HG02970 (cell line): ENCODE results near the gene PLCXD3.

Source experiments
- ATAC-seq: cut with Tn5 transposase; IDR thresholded peaks from one replicate; pipeline ENCODE4 v1.9.1; 2021; ENCODE audit warnings: mild to moderate bottlenecking, moderate library complexity, moderate number of reproducible peaks; ENCODE audit not compliant: unreplicated experiment, low FRiP score

The PLCXD3 gene, protein sequence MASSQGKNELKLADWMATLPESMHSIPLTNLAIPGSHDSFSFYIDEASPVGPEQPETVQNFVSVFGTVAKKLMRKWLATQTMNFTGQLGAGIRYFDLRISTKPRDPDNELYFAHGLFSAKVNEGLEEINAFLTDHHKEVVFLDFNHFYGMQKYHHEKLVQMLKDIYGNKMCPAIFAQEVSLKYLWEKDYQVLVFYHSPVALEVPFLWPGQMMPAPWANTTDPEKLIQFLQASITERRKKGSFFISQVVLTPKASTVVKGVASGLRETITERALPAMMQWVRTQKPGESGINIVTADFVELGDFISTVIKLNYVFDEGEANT

DNA sequence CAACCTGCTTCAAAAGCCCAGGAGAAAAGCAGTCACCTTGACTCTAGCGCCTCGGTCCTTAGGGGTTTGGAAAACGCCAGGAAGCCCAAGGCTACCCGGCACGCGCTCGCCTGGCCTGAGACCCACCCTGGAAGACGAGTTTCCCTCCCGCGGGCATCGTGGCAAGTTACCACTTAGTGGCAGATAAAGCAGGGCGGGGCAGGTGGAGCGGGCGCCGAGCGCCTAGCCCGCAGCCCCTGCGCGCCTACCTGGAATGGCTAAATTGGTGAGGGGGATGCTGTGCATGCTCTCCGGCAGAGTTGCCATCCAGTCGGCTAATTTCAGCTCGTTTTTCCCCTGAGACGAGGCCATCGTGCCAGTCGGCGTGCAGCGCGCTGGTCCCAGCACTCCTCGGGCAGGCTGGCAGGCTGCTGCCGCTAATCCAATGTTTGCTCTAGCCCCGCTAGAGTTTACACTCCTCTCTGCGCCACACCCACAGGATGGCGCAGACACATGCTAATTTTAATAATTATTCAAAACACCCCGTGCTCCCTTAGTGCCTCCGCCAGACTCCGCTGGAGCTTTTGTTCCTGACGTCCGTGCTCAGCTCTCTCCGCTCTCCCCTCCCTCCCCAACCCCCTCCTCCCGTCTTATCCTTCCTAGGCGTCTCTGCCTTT, at the start of gene PLCXD3:
TSS of gene PLCXD3 (minus strand) at position 426 of the 656 bp plus-strand sequence. CDS start at position 351, 75 bp downstream.
- ATAC-seq: no peak

DNA sequence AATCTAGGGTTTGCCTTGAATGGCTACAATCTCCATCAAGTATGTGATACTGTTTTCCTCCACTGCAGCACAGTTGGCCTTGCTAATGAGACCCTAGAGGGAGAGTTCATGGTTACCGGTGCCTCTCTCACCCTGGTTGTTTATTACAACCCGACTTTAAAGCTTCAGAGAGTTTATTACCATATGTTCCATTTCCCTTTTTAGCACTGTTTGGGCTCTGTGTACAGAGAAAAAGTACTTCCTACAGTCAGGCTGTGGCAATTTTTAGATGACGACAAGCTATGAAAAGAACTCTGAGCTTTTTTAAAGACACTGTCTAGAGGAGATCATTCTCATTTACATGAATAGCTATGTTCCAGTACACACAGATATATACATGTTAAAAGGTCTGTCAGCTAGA, 48.8 kb upstream of the PLCXD3 start:
- ATAC-seq: no peak

DNA sequence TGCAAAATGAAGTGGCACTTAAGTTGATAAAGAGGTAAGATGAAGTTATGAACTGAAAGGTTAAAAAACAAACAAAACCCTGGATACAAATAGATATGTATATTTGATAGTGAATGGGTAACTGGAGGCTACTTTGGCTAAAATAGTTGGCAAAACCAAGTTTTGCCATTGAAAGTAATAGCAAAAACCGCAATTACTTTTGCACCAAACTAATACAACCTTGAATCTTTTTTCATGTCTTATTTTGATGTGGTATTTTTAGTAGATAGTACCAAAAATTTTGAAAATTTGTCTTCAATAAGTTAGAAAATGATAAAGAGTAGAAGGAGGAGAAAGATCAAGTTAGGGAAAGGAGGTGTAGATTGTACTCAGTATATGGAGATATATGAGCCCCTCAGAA, 47.9 kb upstream of the PLCXD3 start:
- ATAC-seq: no peak

DNA sequence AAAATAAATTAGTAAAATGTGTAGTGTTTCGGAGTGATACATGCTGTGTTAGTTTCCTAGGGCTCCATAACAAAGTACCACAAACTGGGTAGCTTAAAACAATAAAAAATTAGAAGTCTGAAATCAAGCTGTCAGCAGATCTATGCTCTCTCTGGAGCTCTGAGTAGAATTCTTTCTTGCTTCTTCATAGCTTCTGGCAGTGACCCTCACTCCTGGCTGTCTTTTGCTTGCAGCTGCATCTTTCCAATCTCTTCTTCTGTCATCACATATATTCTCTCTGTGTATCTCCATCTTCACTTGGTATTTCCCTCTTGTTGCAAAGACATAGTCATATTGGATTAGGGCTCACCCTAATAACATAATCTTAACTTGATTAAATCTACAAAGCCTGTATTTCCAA, 37.6 kb upstream of the PLCXD3 start:
- ATAC-seq: no peak

DNA sequence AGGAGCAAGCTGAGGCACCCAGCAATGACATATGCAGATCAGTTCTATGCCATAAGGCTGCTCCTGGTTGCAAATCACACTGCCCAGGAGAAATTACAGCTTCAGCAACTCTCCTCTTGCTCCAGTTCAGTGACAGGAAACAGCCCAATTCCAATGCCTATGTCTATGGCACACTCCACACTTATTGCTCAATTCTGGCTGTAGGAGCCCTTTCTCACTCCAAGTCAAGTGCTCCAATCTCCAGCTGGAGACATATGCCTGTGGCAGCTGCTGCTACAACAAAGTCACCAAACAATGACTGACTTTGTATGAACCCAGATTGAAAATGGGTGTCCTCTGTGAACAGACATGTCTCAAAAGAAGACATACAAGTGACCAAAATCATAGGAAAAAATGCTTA, 31.8 kb upstream of the PLCXD3 start:
- no peak for ATAC-seq

DNA sequence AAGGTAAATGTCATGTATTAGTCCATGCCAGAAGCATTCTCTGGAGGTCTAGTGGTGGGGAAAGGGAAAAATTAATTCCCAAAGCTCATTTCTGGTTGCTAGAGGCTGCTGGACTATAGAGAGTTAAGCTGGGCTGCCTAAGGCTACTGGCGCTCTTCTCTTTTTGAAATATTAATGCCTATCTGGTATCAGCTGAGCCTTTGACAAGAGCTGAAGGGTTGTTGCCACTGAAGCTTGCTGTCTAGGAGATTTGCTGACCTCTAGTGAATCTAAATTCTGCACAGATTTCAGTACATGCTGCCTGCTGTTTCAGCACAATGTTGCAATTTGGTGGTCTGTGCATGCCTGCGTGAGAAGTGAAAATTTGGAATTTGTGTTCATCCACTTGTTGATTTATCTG, 29.1 kb upstream of the PLCXD3 start:
- no peak for ATAC-seq

DNA sequence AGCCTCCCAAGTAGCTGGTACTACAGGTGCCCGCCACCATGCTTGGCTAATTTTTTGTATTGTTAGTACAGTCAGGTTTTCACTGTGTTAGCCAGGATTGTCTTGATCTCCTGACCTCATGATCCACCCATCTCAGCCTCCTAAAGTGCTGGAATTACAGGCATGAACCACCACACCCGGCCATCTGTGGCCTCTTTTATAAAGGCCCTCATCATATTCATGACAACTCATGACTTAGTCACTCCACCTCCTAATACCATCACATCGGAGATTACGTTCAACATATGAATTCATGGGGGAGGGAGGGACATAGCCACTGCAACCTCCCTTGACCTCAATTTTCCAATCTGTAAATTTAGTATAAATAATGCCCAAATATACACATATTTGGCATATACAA, 27.2 kb upstream of the PLCXD3 start:
- no peak for ATAC-seq

DNA sequence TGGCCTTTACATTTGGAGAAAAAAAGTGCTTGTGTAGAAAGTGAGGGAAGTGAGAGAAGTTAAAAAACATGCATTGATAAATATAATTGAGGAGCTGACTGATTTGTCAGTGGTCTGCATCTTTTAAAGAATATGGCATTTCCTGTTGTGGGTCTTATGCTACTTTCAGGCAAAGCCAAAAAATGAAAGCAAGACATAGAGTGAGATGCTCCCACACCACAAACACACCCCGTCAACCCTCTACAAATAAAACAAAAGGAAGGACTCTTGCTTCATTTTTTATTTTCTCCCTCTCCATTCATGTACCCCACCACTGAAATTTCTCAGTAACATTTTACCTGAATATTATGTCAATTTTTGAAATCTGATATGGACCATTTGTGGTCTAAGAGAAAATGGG, 22.1 kb upstream of the PLCXD3 start:
- no peak for ATAC-seq

DNA sequence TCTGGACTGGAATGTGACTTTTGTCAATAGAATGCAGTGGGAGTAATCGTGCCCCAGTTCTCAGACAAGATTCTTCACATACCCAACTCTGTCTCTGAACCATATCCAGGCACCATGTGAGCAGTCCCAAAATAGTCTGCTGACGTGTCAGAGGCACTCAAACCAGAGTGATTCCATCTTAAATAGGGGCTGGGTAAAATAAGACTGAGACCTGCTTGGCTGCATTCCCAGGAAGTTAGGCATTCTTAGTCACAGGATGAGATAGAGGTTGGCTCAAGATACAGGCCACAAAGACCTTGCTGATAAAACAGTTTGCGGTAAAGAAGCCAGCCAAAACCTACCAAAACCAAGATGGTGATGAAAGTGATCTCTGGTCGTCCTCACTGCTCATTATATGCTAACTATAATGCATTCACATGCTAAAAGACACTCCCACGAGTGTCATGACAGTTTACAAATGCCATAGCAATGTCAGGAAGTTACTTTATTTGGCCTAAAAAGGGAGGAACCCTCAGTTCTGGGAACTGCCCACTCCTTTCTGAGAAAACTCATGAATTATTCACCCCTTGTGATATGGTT, 16.9 kb upstream of the PLCXD3 start:
- ATAC-seq: no peak

DNA sequence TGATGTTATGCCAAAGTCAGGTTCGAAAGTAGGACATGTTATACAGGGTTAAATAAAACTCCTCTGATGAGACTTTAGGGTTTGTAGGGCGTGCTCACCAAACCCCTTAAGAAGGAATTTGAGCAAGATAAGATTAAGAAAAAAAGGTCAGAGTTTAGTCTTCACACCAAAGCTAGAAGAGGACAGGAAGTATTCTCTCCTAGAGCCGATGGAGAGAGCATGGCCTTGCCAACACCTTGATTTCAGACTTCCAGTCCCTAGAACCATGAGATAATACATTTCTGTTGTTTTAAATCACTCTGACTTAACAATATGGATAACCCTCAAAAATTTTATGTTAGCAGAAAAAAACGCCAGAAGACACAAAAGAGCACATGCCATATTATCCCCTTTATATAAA, 16.3 kb upstream of the PLCXD3 start:
- ATAC-seq: no peak

DNA sequence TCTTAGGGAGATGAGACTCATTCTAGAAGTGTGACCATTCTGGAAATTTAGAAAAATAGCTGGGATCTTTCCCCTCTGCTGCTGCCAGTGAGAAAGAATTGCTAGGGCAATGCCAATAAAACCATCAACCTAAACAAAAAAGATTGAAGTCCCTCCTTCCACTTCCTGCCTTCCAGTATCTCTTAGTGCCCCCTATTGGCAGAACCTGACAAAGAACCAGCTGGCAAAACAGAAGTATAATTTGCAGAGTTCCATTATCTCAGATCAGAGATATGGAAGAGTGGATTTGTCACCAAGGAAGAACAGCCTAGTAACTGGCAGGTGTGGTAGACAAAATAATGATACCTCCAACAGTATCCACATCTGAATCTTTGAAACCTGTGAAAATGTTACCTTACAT, 13.8 kb upstream of the PLCXD3 start:
- ATAC-seq: no peak

DNA sequence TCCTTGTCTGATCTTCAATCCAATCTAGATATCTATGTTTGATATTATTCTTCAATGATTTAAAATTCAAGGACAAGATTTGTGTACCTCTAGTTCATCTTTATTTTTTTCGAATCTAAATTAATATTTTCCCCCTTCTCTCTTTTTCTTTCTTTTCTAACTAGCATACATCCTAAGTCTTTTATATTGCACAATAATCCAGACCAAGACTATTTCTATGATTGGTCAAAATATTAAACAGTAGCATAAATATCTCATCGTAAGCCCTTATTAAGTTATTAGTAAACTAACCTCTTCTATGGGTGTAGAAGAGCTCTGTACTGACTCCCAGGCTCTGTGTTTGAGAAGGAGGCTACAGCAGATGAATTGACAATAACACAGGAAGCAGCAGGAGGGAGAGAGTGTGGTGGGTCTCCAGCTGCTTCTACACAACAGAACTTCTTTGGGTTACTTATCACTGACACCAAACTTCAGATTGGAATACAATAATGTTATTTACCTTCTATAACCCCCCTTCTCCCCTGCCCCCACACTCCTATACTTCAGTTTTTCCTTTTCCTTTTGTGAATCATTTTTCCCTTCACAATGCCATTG, 11.9 kb upstream of the PLCXD3 start:
- ATAC-seq: no peak

DNA sequence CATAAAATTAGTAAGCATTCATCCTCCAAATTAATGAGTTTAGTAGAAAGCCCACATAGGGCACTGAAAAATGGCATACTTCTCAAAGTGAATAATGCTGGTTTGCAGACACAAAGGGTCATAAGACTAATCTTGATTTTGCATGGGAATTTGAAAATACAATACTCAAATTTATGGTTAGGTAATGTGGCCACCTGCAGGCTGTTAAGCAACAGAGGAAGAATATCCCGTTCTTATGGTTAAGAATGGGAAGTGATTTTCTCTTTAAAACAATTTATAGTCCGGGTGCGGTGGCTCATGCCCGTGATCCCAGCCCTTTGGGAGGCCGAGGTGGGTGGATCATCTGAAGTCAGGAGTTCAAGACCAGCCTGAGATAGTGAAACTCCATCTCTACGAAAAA, 9.4 kb upstream of the PLCXD3 start:
- ATAC-seq: no peak

DNA sequence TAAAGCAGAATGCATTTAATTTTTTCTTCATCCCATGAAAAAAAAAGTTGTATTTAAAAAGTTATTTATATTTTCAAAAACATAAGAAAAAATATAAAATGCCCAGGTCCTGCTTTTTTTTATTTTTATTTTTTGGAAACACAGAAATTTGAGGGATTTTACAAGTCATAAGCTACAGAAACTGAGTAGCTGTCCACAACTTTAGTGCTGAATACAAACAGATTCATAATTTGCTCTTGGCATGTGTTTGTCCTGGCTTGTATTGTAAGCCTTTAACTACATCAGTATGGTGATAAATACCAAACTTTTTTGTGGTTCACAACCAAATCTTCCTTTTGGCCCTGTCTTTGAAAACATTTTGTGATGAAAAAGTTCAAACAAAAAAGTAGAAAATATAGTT, 7.5 kb upstream of the PLCXD3 start:
- no peak for ATAC-seq

DNA sequence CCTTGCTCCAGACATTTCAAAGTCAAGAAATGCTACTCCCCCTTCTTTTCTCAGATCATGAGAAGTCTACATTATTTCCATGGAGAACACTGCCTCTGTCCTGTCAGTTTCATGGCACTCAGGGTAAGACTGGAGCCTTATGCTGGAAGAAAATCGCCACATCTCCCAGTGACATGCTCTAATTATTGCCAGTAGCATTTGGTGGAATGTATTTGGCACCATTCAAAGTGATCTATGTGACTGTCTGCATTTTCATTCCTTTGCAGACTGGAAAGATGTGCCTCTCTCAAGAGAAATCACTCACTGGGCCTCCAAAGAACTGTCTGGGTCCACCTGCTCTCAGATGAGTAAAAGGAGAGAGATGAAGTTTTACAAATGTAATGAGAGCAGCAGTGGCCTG, 840 bp upstream of the PLCXD3 start:
- ATAC-seq: no peak

DNA sequence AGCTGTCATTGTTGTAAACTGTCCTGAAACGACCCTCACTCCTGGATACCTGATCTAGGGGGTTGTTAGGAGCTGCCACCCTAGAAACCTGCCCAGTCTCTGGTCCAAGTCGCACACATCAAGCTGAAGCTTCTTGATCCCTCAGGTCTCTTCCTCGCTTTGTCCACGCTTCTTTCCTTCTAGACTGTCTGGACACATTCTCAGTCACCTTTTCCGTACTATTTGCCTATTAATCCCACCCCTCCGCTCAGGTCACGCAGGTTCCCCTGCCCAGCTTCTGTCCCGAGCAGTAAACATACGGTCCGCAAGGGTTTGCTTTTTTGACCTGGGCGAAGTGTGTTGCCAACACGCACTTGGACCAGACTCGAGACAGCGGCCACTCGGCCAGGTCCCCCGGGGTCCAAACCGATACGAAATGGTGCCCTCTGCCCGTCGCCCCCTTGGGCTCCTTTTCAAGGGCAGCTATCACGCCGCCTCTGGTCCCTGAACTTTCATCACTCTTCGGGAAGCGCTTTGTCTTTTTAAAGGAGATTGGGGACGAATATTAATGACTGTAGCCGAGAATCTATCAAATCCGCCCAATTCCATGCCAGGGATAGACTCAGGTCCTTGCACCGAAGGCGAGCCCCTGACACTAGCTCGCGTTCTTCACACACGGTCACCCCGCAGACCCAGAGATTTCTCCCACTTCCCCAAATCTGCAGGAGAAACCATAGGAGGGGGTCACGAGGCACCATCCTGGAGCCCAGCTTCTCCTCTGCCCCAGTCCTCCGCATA, 814 bp downstream of the PLCXD3 start:
- ATAC-seq: no peak

DNA sequence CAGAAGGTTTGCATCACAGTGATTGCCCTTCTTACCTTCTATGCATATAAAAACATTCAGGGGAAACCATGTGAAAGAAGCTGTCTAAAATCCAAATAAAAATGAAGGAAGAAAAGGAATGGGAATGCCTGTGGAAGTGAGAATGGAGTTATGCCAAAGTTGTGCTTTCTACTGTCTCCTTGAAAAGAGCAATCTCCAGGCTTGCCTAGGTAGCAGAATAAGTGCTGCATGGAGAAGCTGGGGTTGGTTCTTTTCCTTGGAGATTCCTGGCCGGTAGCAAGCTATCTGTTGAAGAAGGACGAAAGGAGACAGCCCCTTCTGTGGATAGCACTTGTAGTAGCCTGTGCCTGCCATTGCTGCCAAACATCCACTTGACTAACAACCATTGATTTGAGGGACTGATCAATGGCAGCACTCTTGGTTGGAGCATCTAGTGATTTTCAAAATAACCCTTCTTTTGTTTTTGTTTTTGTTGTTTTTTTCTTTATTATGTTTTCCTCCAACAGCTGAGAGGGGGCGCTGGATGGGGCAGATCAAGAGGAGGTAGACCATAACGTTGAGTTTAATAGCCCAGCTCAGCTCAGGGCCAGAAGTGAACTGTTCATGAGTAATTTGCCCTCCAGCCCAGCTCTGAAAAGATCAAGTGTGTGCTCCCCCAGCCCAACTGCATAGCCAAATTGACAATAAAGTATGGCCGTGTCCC, 1.6 kb downstream of the PLCXD3 start:
- ATAC-seq: no peak

DNA sequence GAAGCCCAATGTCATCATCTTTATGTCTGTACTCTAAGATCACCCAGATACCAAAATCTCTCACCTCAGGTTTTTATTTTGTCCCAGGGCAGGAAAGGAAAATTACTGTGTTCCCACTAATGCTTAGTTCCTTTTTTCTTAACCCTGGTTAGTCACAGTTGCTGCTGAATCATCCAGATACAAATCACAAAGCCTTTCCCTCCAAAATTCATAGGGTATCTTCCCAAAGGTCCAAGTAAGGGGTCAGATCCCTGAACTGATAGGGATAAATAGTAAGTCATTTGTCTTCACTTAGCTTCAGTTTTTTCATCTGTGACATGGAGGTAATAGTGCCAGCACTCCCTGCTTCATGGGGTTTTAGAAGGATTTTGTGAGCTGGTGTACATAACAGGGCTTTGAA, 2.2 kb downstream of the PLCXD3 start:
- no peak for ATAC-seq

DNA sequence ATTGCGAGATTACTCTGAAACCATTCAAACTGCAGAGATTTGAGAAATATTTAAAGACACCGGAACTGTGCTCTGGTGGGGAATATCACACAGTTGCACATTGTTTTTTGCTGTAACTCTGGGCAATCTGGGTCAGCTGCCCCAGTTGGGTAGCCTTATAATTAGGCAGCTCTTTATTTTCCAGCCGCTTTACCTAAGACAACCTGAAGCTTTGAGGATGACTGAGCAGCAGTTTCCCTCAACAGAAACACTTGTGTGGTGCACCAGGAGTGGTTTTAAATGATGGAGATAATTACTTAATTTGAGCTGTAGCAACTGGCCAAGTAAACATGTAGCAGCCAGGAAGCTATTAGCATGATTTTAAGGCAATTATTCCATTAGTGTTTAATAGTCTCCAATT, 2.9 kb downstream of the PLCXD3 start:
- ATAC-seq: no peak

DNA sequence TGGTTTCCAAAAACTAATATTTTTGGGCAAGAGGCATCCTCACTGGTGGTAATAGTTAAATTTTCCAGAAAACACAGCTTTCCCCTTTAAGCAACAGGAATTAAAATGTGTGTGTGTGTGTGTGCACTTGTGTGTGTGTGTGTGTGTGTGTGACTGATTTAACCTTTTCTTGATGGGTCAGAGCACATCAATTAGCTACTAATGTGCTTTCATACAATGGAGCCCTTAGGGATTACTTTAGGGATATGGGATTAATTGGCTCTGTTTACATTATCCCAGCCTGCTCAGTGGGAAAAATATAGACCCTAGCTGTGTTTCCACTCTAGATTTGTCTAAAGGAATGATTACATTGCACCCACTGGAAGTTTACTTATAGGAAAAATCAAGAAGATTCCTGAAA, 6.5 kb downstream of the PLCXD3 start:
- ATAC-seq: no peak
